ENCODE measurements around the gene PRKACA.

- TF ChIP-seq, protein P1, sequence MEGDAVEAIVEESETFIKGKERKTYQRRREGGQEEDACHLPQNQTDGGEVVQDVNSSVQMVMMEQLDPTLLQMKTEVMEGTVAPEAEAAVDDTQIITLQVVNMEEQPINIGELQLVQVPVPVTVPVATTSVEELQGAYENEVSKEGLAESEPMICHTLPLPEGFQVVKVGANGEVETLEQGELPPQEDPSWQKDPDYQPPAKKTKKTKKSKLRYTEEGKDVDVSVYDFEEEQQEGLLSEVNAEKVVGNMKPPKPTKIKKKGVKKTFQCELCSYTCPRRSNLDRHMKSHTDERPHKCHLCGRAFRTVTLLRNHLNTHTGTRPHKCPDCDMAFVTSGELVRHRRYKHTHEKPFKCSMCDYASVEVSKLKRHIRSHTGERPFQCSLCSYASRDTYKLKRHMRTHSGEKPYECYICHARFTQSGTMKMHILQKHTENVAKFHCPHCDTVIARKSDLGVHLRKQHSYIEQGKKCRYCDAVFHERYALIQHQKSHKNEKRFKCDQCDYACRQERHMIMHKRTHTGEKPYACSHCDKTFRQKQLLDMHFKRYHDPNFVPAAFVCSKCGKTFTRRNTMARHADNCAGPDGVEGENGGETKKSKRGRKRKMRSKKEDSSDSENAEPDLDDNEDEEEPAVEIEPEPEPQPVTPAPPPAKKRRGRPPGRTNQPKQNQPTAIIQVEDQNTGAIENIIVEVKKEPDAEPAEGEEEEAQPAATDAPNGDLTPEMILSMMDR (IDR thresholded peaks at IDR 0.05), result no peak
- TF ChIP-seq POLR2A (IDR thresholded peaks at IDR 0.05), result no peak
Measured at GRCh38 chr19:14164082-14164481, 46.5 kb upstream of the PRKACA start.
